Parathyroid adenoma (tissue), 2 donors: Measurements from ENCODE around the gene MAD1L1.

Experiments used
- H2AFZ ChIP-seq: fragments of 300-600 bp; sonication (generic); one replicate; pipeline ENCODE4 v1.7.0; 2017; ENCODE audit warnings: antibody characterized with exemption, mild to moderate bottlenecking
- H3K27ac ChIP-seq: fragments of 300-600 bp; sonication (generic); one replicate; pipeline ENCODE4 v1.7.0; 2017
- H3K27me3 ChIP-seq: fragments of 300-600 bp; sonication (generic); one replicate; pipeline ENCODE4 v1.7.0; 2017; ENCODE audit warnings: low read length; ENCODE audit not compliant: control insufficient read depth, insufficient read depth
- H3K36me3 ChIP-seq: fragments of 300-600 bp; sonication (generic); one replicate; pipeline ENCODE4 v1.7.0; 2017; ENCODE audit warnings: low read length; ENCODE audit not compliant: control insufficient read depth, insufficient read depth
- H3K4me1 ChIP-seq: fragments of 300-600 bp; sonication (generic); one replicate; pipeline ENCODE4 v1.7.0; 2017; ENCODE audit warnings: control low read depth
- H3K4me2 ChIP-seq: fragments of 300-600 bp; sonication (generic); one replicate; pipeline ENCODE4 v1.7.0; 2017; ENCODE audit warnings: low read length
- H3K4me3 ChIP-seq: fragments of 300-600 bp; sonication (generic); one replicate; pipeline ENCODE4 v1.7.0; 2017; ENCODE audit warnings: low read depth, low read length
- H3K79me2 ChIP-seq: fragments of 300-600 bp; sonication (generic); one replicate; pipeline ENCODE4 v1.7.0; 2017; ENCODE audit warnings: control low read depth
- H3K9ac ChIP-seq: fragments of 300-600 bp; sonication (generic); one replicate; pipeline ENCODE4 v1.7.0; 2017; ENCODE audit warnings: mild to moderate bottlenecking
- H3K9me3 ChIP-seq: fragments of 300-600 bp; sonication (generic); one replicate; pipeline ENCODE4 v1.7.0; 2017; ENCODE audit warnings: low read length; ENCODE audit not compliant: control insufficient read depth
- CTCF ChIP-seq: fragments of 300-600 bp; sonication (generic); IDR thresholded peaks from one replicate; pipeline ENCODE4 v1.7.0; 2017; ENCODE audit warnings: antibody characterized with exemption, mild to moderate bottlenecking
- donor health status: primary hyperparathyroidism.

The MAD1L1 gene

GRCh38 chr7:1920881-1921280 is 311.9 kb downstream of the MAD1L1 start:
- Histone ChIP-seq H3K79me2 (no peaks in the 10 kb centered on the region), H2AFZ (no peak overlapping the region), H3K9me3 (no peaks in the 10 kb centered on the region), H3K4me1 (no peaks in the 10 kb centered on the region), H3K36me3 (no peaks in the 10 kb centered on the region), H3K4me2 (no peak overlapping the region), H3K27me3 (no peaks in the 10 kb centered on the region), H3K4me3 (no peak overlapping the region), H3K9ac (no peak overlapping the region), H3K27ac (no peak overlapping the region)
- TF ChIP-seq CTCF: no peak

GRCh38 chr7:1920266-1920681 is 312.5 kb downstream of the MAD1L1 start:
- Histone ChIP-seq H3K36me3 (no peaks in the 10 kb centered on the region), H3K4me1 (no peaks in the 10 kb centered on the region), H3K9ac (no peak overlapping the region), H3K79me2 (no peaks in the 10 kb centered on the region), H3K9me3 (no peaks in the 10 kb centered on the region), H3K4me2 (no peak overlapping the region), H3K27me3 (no peaks in the 10 kb centered on the region), H3K4me3 (no peak overlapping the region), H2AFZ (no peak overlapping the region), H3K27ac (no peak overlapping the region)
- no peak for TF ChIP-seq CTCF

GRCh38 chr7:1919539-1920265 is 313.0 kb downstream of the MAD1L1 start:
- Histone ChIP-seq H3K79me2 (no peaks in the 10 kb centered on the region), H3K27me3 (no peaks in the 10 kb centered on the region), H3K9ac (no peak overlapping the region), H3K36me3 (no peaks in the 10 kb centered on the region), H3K4me1 (no peaks in the 10 kb centered on the region), H3K9me3 (no peaks in the 10 kb centered on the region), H3K27ac (no peak overlapping the region), H3K4me2 (no peak overlapping the region), H2AFZ (no peak overlapping the region), H3K4me3 (no peak overlapping the region)
- TF ChIP-seq CTCF: no peak

- Histone ChIP-seq H3K27ac (no peak overlapping the region), H3K9me3 (no peaks in the 10 kb centered on the region), H3K4me3 (no peak overlapping the region), H3K79me2 (no peaks in the 10 kb centered on the region), H3K4me2 (no peak overlapping the region), H3K27me3 (no peaks in the 10 kb centered on the region), H3K36me3 (no peaks in the 10 kb centered on the region), H2AFZ (no peak overlapping the region), H3K4me1 (no peaks in the 10 kb centered on the region), H3K9ac (no peak overlapping the region)
- TF ChIP-seq CTCF: no peak
These were observed 313.7 kb downstream of the MAD1L1 start for GRCh38 chr7:1918881-1919525.
